HFFc6 (cell line): ENCODE results near the gene CACNA1C. TPM values are rescaled to one million over a fixed set of nuclear protein-coding genes. Genes with fewer than 3 reads are reported as not detected.

ENCODE experiments used
- DNase-seq: peaks from one replicate; pipeline ENCODE4 v3.0.0-alpha.2; 2018
- H3K27ac Mint-ChIP-seq: 2 replicates; pipeline ENCODE4 v1.8.0; 2020; ENCODE audit warnings: mild to moderate bottlenecking, mixed read lengths
- H3K27me3 Mint-ChIP-seq: 2 replicates; pipeline ENCODE4 v1.8.0; 2021; ENCODE audit warnings: mild to moderate bottlenecking, moderate library complexity, mixed read lengths; ENCODE audit not compliant: insufficient read depth
- H3K36me3 Mint-ChIP-seq: 2 replicates; pipeline ENCODE4 v1.8.0; 2021; ENCODE audit warnings: low read depth, mixed read lengths
- H3K4me1 Mint-ChIP-seq: 2 replicates; pipeline ENCODE4 v1.8.0; 2020; ENCODE audit warnings: low read depth, mixed read lengths
- H3K4me3 Mint-ChIP-seq: 2 replicates; pipeline ENCODE4 v1.8.0; 2020; ENCODE audit warnings: mild to moderate bottlenecking, moderate library complexity, mixed read lengths
- H3K9me3 Mint-ChIP-seq: 2 replicates; pipeline ENCODE4 v1.8.0; 2020; ENCODE audit warnings: mild to moderate bottlenecking, mixed read lengths
- CTCF ChIP-seq: fragments of 200-600 bp; sonication (generic); IDR thresholded peaks from 2 replicates; pipeline ENCODE4 v1.5.0; 2021; ENCODE audit warnings: antibody characterized with exemption, mild to moderate bottlenecking
- total RNA-seq, 6 experiments: library from RNA; stranded (reverse); fragmentation: NEBNext Ultra II Directional; extraction: Animal tissue kit (Norgen Biotek cat#: 25700); gene quantifications; 2 replicates in 1 of 6; 3 replicates in 5 of 6; pipeline ENCODE4 v1.2.3, GENCODE V29; 2021

CACNA1C gene
- total RNA-seq, 6 experiments from 2014 or later = 6.7 to 11.5 (median 10.6) TPM

- Mint-ChIP-seq H3K4me1 (peaks cover 42% of the 10 kb centered on the region), H3K27ac (no peak overlapping the region), H3K36me3 (peaks cover 5% of the 10 kb centered on the region; the same call in 1 of the 2 replicates), H3K27me3 (peaks cover 3% of the 10 kb centered on the region; the same call in 1 of the 2 replicates), H3K9me3 (no peaks in the 10 kb centered on the region), H3K4me3 (no peak overlapping the region)
- TF ChIP-seq CTCF = no peak
- DNase-seq = no peak
Measured at GRCh38 chr12:2240984-2241383, 188.2 kb downstream of the CACNA1C start.

GRCh38 chr12:2242216-2242615 lies 189.4 kb downstream of the CACNA1C start:
- no peak overlapping the region for H3K4me3 Mint-ChIP-seq
- no peak for DNase-seq
- no peak for TF ChIP-seq CTCF
- no peak overlapping the region for H3K27ac Mint-ChIP-seq
- H3K9me3 Mint-ChIP-seq = no peaks in the 10 kb centered on the region
- H3K4me1 Mint-ChIP-seq = peaks cover 52% of the 10 kb centered on the region
- H3K36me3 Mint-ChIP-seq = peaks cover 5% of the 10 kb centered on the region; the same call in 1 of the 2 replicates
- H3K27me3 Mint-ChIP-seq = peaks cover 3% of the 10 kb centered on the region

GRCh38 chr12:2242816-2243215 lies 190.0 kb downstream of the CACNA1C start:
- DNase-seq = no peak
- no peak for TF ChIP-seq CTCF
- Mint-ChIP-seq H3K27ac (peak overlapping the region; percentile 96), H3K9me3 (no peaks in the 10 kb centered on the region), H3K4me3 (no peak overlapping the region), H3K36me3 (peaks cover 5% of the 10 kb centered on the region; the same call in 1 of the 2 replicates), H3K4me1 (peaks cover 58% of the 10 kb centered on the region), H3K27me3 (peaks cover 3% of the 10 kb centered on the region)

GRCh38 chr12:2243275-2243674 lies 190.5 kb downstream of the CACNA1C start:
- Mint-ChIP-seq H3K27me3 (peaks cover 3% of the 10 kb centered on the region), H3K27ac (peak overlapping the region; percentile 96), H3K4me1 (peaks cover 62% of the 10 kb centered on the region)

GRCh38 chr12:2244013-2244861 lies 191.4 kb downstream of the CACNA1C start:
- H3K36me3 Mint-ChIP-seq = peaks cover 5% of the 10 kb centered on the region; the same call in 1 of the 2 replicates
- peak overlapping the region; percentile 96 for H3K27ac Mint-ChIP-seq
- no peaks in the 10 kb centered on the region for H3K9me3 Mint-ChIP-seq
- DNase-seq = peak; percentile 86
- peak overlapping the region; percentile 49 for H3K4me3 Mint-ChIP-seq
- no peak for TF ChIP-seq CTCF
- H3K27me3 Mint-ChIP-seq = peaks cover 3% of the 10 kb centered on the region
- peaks cover 72% of the 10 kb centered on the region for H3K4me1 Mint-ChIP-seq

More at GRCh38 chr12:2243275-2243674, 190.5 kb downstream of the CACNA1C start:
- Mint-ChIP-seq H3K36me3 (peaks cover 5% of the 10 kb centered on the region; the same call in 1 of the 2 replicates), H3K9me3 (no peaks in the 10 kb centered on the region), H3K4me3 (peak overlapping the region; percentile 40; the same call in 1 of the 2 replicates)
- no peak for DNase-seq
- TF ChIP-seq CTCF = no peak
